Naive thymus-derived CD4-positive, alpha-beta T cell (primary cell): ENCODE data around the gene ERI3. TPM values are rescaled to one million over a fixed set of nuclear protein-coding genes. Genes with fewer than 3 reads are reported as not detected.

Experiments
- ATAC-seq: fragments of 150-1000 bp; cut with Tn5 transposase; 2 replicates; pipeline ENCODE4 v1.10.0; 2021; ENCODE audit warnings: mild to moderate bottlenecking, moderate library complexity
- CTCF ChIA-PET: fragments of 350-600 bp; sonication (Branson Sonifier 250); formaldehyde crosslinking; loops from one replicate; lab custom pipeline; 2021; ENCODE audit warnings: antibody characterized with exemption; lab: Charles Lee
- POLR2A ChIA-PET: fragments of 350-600 bp; sonication (Branson Sonifier 250); formaldehyde crosslinking; loops from one replicate; lab custom pipeline; 2021; ENCODE audit warnings: antibody characterized with exemption, inconsistent platforms; lab: Charles Lee
- DNase-seq, 9 donors: peaks; one replicate each; pipeline versions ENCODE4 v3.0.0 to v3.0.0-alpha.2; 2020 to 2022; ENCODE audit warnings: mixed read lengths in 1 of 9
- H3K27ac ChIP-seq: one replicate; pipeline ENCODE4 v1.7.0; 2013; ENCODE audit warnings: mild to moderate bottlenecking, low read depth, low read length, moderate library complexity
- H3K27me3 ChIP-seq, 2 donors: one replicate each; pipeline ENCODE4 v1.7.0; 2013; ENCODE audit warnings: low read length in 2 of 2, mild to moderate bottlenecking in 2 of 2, moderate library complexity in 2 of 2; ENCODE audit not compliant: control insufficient read depth in 2 of 2, insufficient read depth in 2 of 2
- H3K36me3 ChIP-seq, 3 experiments: 1 replicate in 2 of 3; 2 replicates in 1 of 3; pipeline ENCODE4 v1.7.0; 2013; ENCODE audit warnings: low read length in 3 of 3, mild to moderate bottlenecking in 3 of 3, moderate library complexity in 1 of 3; ENCODE audit not compliant: insufficient read depth in 3 of 3, control insufficient read depth in 2 of 3
- H3K4me1 ChIP-seq, 2 donors: one replicate each; pipeline ENCODE4 v1.7.0; 2013; ENCODE audit warnings: low read length in 2 of 2, mild to moderate bottlenecking in 2 of 2, moderate library complexity in 1 of 2; ENCODE audit not compliant: control insufficient read depth in 2 of 2, insufficient read depth in 2 of 2
- H3K4me3 ChIP-seq: 2 replicates; pipeline ENCODE4 v1.7.0; 2013; ENCODE audit warnings: mild to moderate bottlenecking, low read length
- H3K9me3 ChIP-seq, 3 experiments: 1 replicate in 2 of 3; 2 replicates in 1 of 3; pipeline ENCODE4 v1.7.0; 2013; ENCODE audit warnings: low read length in 3 of 3; ENCODE audit not compliant: control insufficient read depth in 2 of 3
- H3K27ac Mint-ChIP-seq, 9 donors: one replicate each; pipeline ENCODE4 v1.8.0; 2020 to 2022; ENCODE audit warnings: mixed read lengths in 9 of 9, mild to moderate bottlenecking in 8 of 9, moderate library complexity in 5 of 9, inconsistent platforms in 2 of 9
- H3K27me3 Mint-ChIP-seq, 5 donors: one replicate each; pipeline ENCODE4 v1.8.0; 2021 to 2022; ENCODE audit warnings: mixed read lengths in 5 of 5, mild to moderate bottlenecking in 1 of 5
- H3K36me3 Mint-ChIP-seq, 5 donors: one replicate each; pipeline ENCODE4 v1.8.0; 2020 to 2022; ENCODE audit warnings: mixed read lengths in 5 of 5, mild to moderate bottlenecking in 3 of 5, inconsistent platforms in 1 of 5
- H3K4me1 Mint-ChIP-seq, 7 donors: one replicate each; pipeline ENCODE4 v1.8.0; 2020 to 2022; ENCODE audit warnings: mixed read lengths in 7 of 7, mild to moderate bottlenecking in 3 of 7, inconsistent platforms in 1 of 7
- H3K4me3 Mint-ChIP-seq, 10 donors: one replicate each; pipeline ENCODE4 v1.8.0; 2020 to 2022; ENCODE audit warnings: mild to moderate bottlenecking in 10 of 10, mixed read lengths in 10 of 10, moderate library complexity in 6 of 10, inconsistent platforms in 2 of 10
- H3K9me3 Mint-ChIP-seq, 11 donors: one replicate each; pipeline ENCODE4 v1.8.0; 2020 to 2022; ENCODE audit warnings: mixed read lengths in 11 of 11, mild to moderate bottlenecking in 4 of 11, inconsistent platforms in 1 of 11, moderate library complexity in 1 of 11
- intact Hi-C, 2 donors: fragments of 100-400 bp; cut with micrococcal nuclease; formaldehyde crosslinking; loops; one replicate each; pipeline ENCODE4 v1.15.1; 2023
- polyA plus RNA-seq, 2 donors: library from polyadenylated mRNA; unstranded; fragments of 300-500 nt; fragmentation: Illumina TruSeq; gene quantifications; one replicate each; pipeline ENCODE4 v1.2.3, GENCODE V29; 2021
- total RNA-seq, 6 experiments: library from RNA in 5 of 6; stranded (reverse) in 5 of 6; gene quantifications; 1 replicate in 5 of 6; 2 replicates in 1 of 6; pipeline ENCODE4 v1.2.3 and lab custom pipeline; 2021 to 2026

ERI3 gene
- total and polyA plus RNA-seq, 7 experiments from 2014 or later = 28.7 to 40.4 (median 36.2) TPM

DNA sequence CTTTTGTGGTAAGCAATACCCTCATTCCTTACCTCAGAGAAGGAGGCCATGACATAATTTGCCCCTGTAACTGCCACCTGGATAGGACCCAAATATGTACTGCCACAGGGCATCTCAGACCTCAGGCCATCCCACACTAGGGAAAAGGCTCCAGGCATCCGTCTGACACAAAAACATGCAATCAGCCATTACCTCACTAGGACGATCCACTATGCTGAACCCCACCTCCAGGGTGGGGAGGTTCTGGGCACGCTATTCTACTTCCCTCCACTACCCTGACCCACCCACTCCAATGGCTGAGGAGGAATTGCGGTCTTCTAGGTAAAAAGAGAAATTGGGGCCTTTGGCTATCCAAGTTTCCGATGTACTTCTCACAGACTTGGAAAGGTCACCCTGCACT is 53.6 kb downstream of the ERI3 start:
- ChIA-PET POLR2A (no interaction called here), CTCF (no interaction called here)
- no peak for DNase-seq
- H3K4me3 ChIP-seq = no peak overlapping the region
- no peak for ATAC-seq
- peaks cover 0 to 21% of the 10 kb centered on the region in 2 donors for H3K4me1 ChIP-seq
- no peaks in the 10 kb centered on the region for H3K27me3 ChIP-seq
- Mint-ChIP-seq H3K4me1 (peaks cover 9 to 33% (median 32%) of the 10 kb centered on the region in 7 donors), H3K4me3 (no peak overlapping the region), H3K9me3 (no peaks in the 10 kb centered on the region), H3K27me3 (no peaks in the 10 kb centered on the region), H3K27ac (no peak overlapping the region), H3K36me3 (peaks cover 10 to 48% (median 30%) of the 10 kb centered on the region in 5 donors)
- no peak overlapping the region for H3K27ac ChIP-seq
- intact Hi-C loops = no loop called here
- H3K9me3 ChIP-seq = no peaks in the 10 kb centered on the region
- peaks cover 0 to 42% (median 12%) of the 10 kb centered on the region in 3 experiments for H3K36me3 ChIP-seq

- peaks cover 0 to 46% (median 12%) of the 10 kb centered on the region in 3 experiments for H3K36me3 ChIP-seq
- no peak overlapping the region for H3K27ac Mint-ChIP-seq
- H3K27ac ChIP-seq = no peak overlapping the region
- no peaks in the 10 kb centered on the region for H3K9me3 Mint-ChIP-seq
- DNase-seq (no peak), ATAC-seq (no peak)
- H3K9me3 ChIP-seq = no peaks in the 10 kb centered on the region
- ChIA-PET POLR2A (no interaction called here), CTCF (no interaction called here)
- H3K27me3 Mint-ChIP-seq = no peaks in the 10 kb centered on the region
- peaks cover 0 to 15% of the 10 kb centered on the region in 2 donors for H3K4me1 ChIP-seq
- peaks cover 9 to 27% (median 26%) of the 10 kb centered on the region in 7 donors for H3K4me1 Mint-ChIP-seq
- peaks cover 10 to 54% (median 33%) of the 10 kb centered on the region in 5 donors for H3K36me3 Mint-ChIP-seq
- H3K27me3 ChIP-seq = no peaks in the 10 kb centered on the region
- H3K4me3 ChIP-seq = no peak overlapping the region
- H3K4me3 Mint-ChIP-seq = no peak overlapping the region
- intact Hi-C loops = no loop called here
Observed at GRCh38 chr1:44300852-44301251, 54.2 kb downstream of the ERI3 start.

DNA sequence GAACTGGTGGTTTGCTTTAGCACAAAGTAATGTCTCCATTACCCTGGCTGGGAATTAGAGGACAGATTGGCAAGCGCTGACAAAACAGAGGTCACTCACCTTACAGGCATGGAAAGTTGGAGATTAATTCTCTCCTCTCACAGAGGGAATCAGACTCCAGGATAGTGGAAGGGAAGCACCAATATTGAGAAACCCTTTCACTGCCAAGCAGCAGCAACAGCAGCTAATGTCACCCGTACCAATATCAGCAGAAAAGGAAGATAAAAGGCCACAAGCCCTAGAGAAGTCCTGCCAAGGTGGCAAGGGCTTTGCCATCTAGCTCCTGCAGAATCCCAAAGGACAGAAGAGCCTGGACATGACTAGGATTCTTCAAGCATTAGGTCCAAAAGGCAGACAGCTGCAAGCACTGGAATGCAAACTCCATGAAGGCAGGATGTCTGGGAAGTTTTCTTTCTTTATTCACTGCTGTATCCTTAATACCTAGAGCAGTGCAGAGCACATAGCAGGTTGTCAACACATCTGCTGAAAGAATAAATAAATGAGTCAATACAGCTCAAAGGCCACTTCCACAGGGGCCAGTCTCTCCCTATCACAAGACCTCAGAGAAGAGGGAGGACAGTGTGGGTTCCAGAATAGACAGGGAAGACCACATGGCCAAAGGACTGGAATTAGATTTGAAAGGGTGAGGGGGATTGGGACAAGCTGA is 57.2 kb downstream of the ERI3 start:
- H3K36me3 ChIP-seq = peaks cover 0 to 63% (median 12%) of the 10 kb centered on the region in 3 experiments
- no peak overlapping the region for H3K27ac ChIP-seq
- H3K4me1 ChIP-seq = no peaks in the 10 kb centered on the region
- H3K27me3 Mint-ChIP-seq = no peaks in the 10 kb centered on the region
- DNase-seq (no peak), ATAC-seq (no peak)
- no peaks in the 10 kb centered on the region for H3K27me3 ChIP-seq
- no peak overlapping the region for H3K4me3 Mint-ChIP-seq
- no peak overlapping the region for H3K4me3 ChIP-seq
- H3K9me3 ChIP-seq = no peaks in the 10 kb centered on the region
- intact Hi-C loops = no loop called here
- H3K9me3 Mint-ChIP-seq = no peaks in the 10 kb centered on the region
- ChIA-PET CTCF (no interaction called here), POLR2A (no interaction called here)
- peaks cover 0 to 4% (median 0%) of the 10 kb centered on the region in 7 donors for H3K4me1 Mint-ChIP-seq
- peaks cover 0 to 57% (median 31%) of the 10 kb centered on the region in 5 donors for H3K36me3 Mint-ChIP-seq
- H3K27ac Mint-ChIP-seq = no peak overlapping the region

DNA sequence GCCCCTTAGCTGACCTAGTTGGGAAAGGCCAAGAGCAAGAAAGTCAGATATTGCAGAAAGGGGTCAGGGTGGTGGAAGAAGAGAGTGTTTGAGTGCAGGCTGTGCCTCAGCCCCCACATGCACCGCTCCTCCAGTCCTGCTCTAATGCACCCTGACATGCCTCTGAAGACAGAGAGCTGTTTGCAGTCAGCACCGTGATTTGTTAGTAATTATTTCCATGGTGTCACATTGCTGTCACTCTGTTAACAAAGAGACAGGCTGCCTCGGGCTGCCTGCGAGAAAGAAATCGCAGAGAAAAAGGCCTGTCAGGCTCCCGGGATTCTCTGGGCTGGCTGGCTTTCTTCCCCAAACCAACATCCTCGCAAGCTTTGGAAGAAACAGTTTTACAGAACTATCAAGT is 58.3 kb downstream of the ERI3 start:
- Histone ChIP-seq H3K4me3 (no peak overlapping the region), H3K9me3 (no peaks in the 10 kb centered on the region), H3K36me3 (peaks cover 0 to 71% (median 12%) of the 10 kb centered on the region in 3 experiments), H3K4me1 (no peaks in the 10 kb centered on the region), H3K27me3 (no peaks in the 10 kb centered on the region), H3K27ac (no peak overlapping the region)
- DNase-seq (no peak), ATAC-seq (no peak)
- Mint-ChIP-seq H3K27ac (no peak overlapping the region), H3K36me3 (peaks cover 0 to 57% (median 31%) of the 10 kb centered on the region in 5 donors), H3K4me1 (peaks cover 0 to 4% (median 0%) of the 10 kb centered on the region in 7 donors), H3K27me3 (no peaks in the 10 kb centered on the region), H3K9me3 (no peaks in the 10 kb centered on the region), H3K4me3 (no peak overlapping the region)
- ChIA-PET POLR2A (no interaction called here), CTCF (no interaction called here)
- intact Hi-C loops = no loop called here

DNA sequence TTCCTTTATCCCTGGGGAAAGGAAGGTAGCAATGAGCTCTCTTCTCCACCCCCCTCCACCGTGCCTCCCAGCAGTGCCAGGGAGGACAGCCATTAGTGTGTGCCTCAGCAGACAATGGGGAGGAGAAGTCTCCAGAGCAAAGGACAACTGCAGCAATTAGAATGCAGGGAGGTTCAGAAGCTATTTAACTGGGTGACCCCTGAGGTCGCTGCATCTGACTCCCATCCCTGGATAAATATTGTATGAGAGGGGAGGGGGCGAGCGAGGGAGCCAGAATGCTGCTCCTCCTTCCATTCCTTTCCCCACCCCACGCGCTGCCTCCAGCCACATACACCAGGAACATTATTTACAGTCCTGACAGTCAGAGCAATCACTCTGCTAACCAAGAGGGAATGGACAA is 59.0 kb downstream of the ERI3 start:
- DNase-seq (no peak), ATAC-seq (no peak)
- intact Hi-C loops = no loop called here
- Mint-ChIP-seq H3K27me3 (no peaks in the 10 kb centered on the region), H3K4me1 (peaks cover 0 to 4% (median 0%) of the 10 kb centered on the region in 7 donors), H3K4me3 (no peak overlapping the region), H3K9me3 (no peaks in the 10 kb centered on the region), H3K27ac (no peak overlapping the region), H3K36me3 (peaks cover 0 to 62% (median 35%) of the 10 kb centered on the region in 5 donors)
- H3K4me3 ChIP-seq = no peak overlapping the region
- CTCF ChIA-PET = no interaction called here
- peaks cover 0 to 72% (median 12%) of the 10 kb centered on the region in 3 experiments for H3K36me3 ChIP-seq
- no peaks in the 10 kb centered on the region for H3K9me3 ChIP-seq
- H3K4me1 ChIP-seq = no peaks in the 10 kb centered on the region
- no peaks in the 10 kb centered on the region for H3K27me3 ChIP-seq
- POLR2A ChIA-PET = no interaction called here
- no peak overlapping the region for H3K27ac ChIP-seq

DNA sequence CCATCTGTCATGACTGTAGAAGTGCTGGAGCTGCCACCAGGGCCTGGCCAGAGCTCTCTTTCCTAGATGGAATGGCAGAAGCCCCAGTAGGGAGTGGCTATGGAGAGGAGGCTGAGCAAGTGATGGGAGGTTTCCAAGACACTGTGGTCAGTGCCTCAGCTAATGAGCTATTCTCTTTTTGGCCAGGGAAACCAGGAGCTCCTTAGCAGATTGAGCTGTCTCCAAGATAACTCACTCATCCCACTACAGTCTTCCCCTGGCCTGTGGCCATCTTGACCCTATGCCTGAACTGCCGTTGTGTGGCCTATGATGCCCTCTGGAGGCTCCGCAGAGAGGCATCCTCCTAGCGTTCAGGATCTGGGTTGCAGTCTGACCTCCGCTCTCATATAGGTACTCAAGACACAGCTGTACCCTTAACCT is 60.5 kb downstream of the ERI3 start:
- intact Hi-C loops = no loop called here
- Mint-ChIP-seq H3K4me3 (no peak overlapping the region), H3K36me3 (peaks cover 0 to 76% (median 36%) of the 10 kb centered on the region in 5 donors), H3K27ac (no peak overlapping the region), H3K4me1 (peaks cover 0 to 4% (median 0%) of the 10 kb centered on the region in 7 donors), H3K9me3 (no peaks in the 10 kb centered on the region), H3K27me3 (no peaks in the 10 kb centered on the region)
- H3K27me3 ChIP-seq = no peaks in the 10 kb centered on the region
- H3K4me1 ChIP-seq = no peaks in the 10 kb centered on the region
- H3K4me3 ChIP-seq = no peak overlapping the region
- ChIA-PET POLR2A (no interaction called here), CTCF (no interaction called here)
- ATAC-seq = no peak
- no peak overlapping the region for H3K27ac ChIP-seq
- no peaks in the 10 kb centered on the region for H3K9me3 ChIP-seq
- DNase-seq = no peak
- peaks cover 0 to 76% (median 12%) of the 10 kb centered on the region in 3 experiments for H3K36me3 ChIP-seq
